Measurements from ENCODE around the gene KIAA2012. TPM values are rescaled to one million over a fixed set of nuclear protein-coding genes. Genes with fewer than 3 reads are reported as not detected.

KIAA2012 gene
- total and polyA plus RNA-seq, 2 of the 4 experiments (the other 2 are of a cell fraction) = under 0.01 to 0.09 TPM

DNA sequence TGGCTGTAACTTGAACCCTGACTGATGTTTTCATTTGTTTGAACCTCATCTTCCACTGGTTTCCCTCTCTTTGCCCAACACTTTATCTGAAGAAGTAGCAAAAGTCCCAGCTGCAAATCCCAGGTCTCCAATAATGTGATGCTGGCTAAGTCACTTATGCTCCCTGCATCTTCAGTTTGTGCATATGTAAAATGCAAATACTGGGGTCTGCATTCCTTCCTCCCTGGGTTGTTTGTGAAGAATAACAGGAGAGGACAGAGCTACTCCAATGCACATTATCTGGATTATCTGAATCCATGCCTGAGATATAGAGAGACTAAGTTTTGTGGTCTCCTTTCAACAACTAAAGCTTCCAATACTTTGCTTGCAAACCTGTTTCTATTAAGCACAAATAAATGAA is 22.2 kb downstream of the KIAA2012 start:
- Histone ChIP-seq H2BK5ac (ENCODE audit: low read depth, low read length, poor library complexity, severe bottlenecking) (no peak overlapping the region), H3K9me1 (ENCODE audit: insufficient read depth, low read length) (0 out of 2 replicates have a peak, but pooled peaks cover 7% of the 10 kb centered on the region), H3K4me1 (ENCODE audit: control insufficient read depth, insufficient read depth, low read length) (peaks cover 7% of the 10 kb centered on the region), H3K4ac (ENCODE audit: low read depth, low read length) (no peak overlapping the region), H4K8ac (ENCODE audit: low read depth in 2 of 2, low read length in 2 of 2) (no peak overlapping the region), H4K91ac (ENCODE audit: insufficient read depth, low read depth, low read length) (no peak overlapping the region), H2BK15ac (ENCODE audit: low read depth, low read length) (no peak overlapping the region), H3K18ac (ENCODE audit: low read depth, low read length) (no peak overlapping the region), H3K14ac (replicated peaks; ENCODE audit: low read depth, low read length) (no peak overlapping the region), H4K5ac (ENCODE audit: low read depth, low read length) (no peak overlapping the region), H3K4me3 (ENCODE audit: insufficient read depth, low read depth, low read length) (no peak overlapping the region), H3K9ac (ENCODE audit: low read depth, low read length) (no peak overlapping the region), H2AK5ac (ENCODE audit: low read depth, low read length) (no peak overlapping the region), H3K36me3 (ENCODE audit: control insufficient read depth, insufficient read depth, low read length) (no peaks in the 10 kb centered on the region), H3K4me2 (ENCODE audit: low read depth, low read length) (no peak overlapping the region), H2AFZ (replicated peaks; ENCODE audit: low read length, poor library complexity) (no peak overlapping the region), H3K27me3 (ENCODE audit: control insufficient read depth, insufficient read depth, low read length) (no peaks in the 10 kb centered on the region), H3K23ac (ENCODE audit: low read depth, low read length) (no peak overlapping the region), H2AK9ac (replicated peaks; ENCODE audit: low read depth, low read length, poor library complexity) (no peak overlapping the region), H3K56ac (ENCODE audit: extremely low read depth, insufficient read depth, low read length) (no peak overlapping the region), H2BK120ac (ENCODE audit: low read depth, low read length) (no peak overlapping the region), H3K27ac (ENCODE audit: insufficient read depth, low read length) (no peak overlapping the region), H3K9me3 (ENCODE audit: control insufficient read depth, insufficient read depth, low read length) (no peaks in the 10 kb centered on the region), H2BK20ac (ENCODE audit: low read depth, low read length) (no peak overlapping the region), H3K79me1 (ENCODE audit: low read depth in 1 of 2, low read length in 2 of 2) (no peaks in the 10 kb centered on the region), H4K20me1 (ENCODE audit: insufficient read depth, low read length) (no peaks in the 10 kb centered on the region)
- DNase-seq (no peak), ATAC-seq (ENCODE audit: low read depth) (no peak)
- in situ Hi-C loops (cut with MboI; ENCODE audit: low sequenced_read_pairs) (no loop called here), intact Hi-C loops (cut with micrococcal nuclease) (no loop called here), dilution Hi-C loops (cut with HindIII; ENCODE audit: low sequenced_read_pairs, unreplicated experiment) (no loop called here)
- no TSS peak for BruUV-seq (replicated peaks)
- TF ChIP-seq CTCF (conservative IDR thresholded peaks at IDR 0.05; ENCODE audit: low read depth, low read length) = no peak
- TF ChIP-seq MAFK (IDR thresholded peaks at IDR 0.05; ENCODE audit: low read depth, low read length) = no peak
- TF ChIP-seq MAZ (IDR thresholded peaks at IDR 0.05; ENCODE audit: borderline replicate concordance, low read depth, low read length) = no peak
- no peak for TF ChIP-seq CEBPB (IDR thresholded peaks at IDR 0.05; ENCODE audit: low read depth, low read length)
- TF ChIP-seq SMC3 (IDR thresholded peaks at IDR 0.05; ENCODE audit: low read depth, low read length) = no peak
- TF ChIP-seq, protein P1, sequence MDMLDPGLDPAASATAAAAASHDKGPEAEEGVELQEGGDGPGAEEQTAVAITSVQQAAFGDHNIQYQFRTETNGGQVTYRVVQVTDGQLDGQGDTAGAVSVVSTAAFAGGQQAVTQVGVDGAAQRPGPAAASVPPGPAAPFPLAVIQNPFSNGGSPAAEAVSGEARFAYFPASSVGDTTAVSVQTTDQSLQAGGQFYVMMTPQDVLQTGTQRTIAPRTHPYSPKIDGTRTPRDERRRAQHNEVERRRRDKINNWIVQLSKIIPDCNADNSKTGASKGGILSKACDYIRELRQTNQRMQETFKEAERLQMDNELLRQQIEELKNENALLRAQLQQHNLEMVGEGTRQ (IDR thresholded peaks at IDR 0.05; ENCODE audit: low read depth, low read length) = no peak
- TF ChIP-seq RFX5 (IDR thresholded peaks at IDR 0.05; ENCODE audit: low read depth, low read length) = no peak
- TF ChIP-seq ELK1 (IDR thresholded peaks at IDR 0.05; ENCODE audit: borderline replicate concordance, low read depth, low read length) = no peak
- TF ChIP-seq MXI1 (IDR thresholded peaks at IDR 0.05; ENCODE audit: borderline replicate concordance, low read depth, low read length) = no peak
- TF ChIP-seq RAD21 (IDR thresholded peaks at IDR 0.05; ENCODE audit: low read length) = no peak
- TF ChIP-seq NFE2L2 (IDR thresholded peaks at IDR 0.05; ENCODE audit: low read depth, low read length) = no peak
- TF ChIP-seq BHLHE40 (IDR thresholded peaks at IDR 0.05; ENCODE audit: low read depth, low read length) = no peak
- TF ChIP-seq CHD1 (IDR thresholded peaks at IDR 0.05; ENCODE audit: low read depth, low read length) = no peak
- no peak for TF ChIP-seq FOS (IDR thresholded peaks at IDR 0.05; ENCODE audit: low read depth, low read length)
- no peak for TF ChIP-seq POLR2A (IDR thresholded peaks at IDR 0.05; ENCODE audit: low read depth, low read length)
- TF ChIP-seq RCOR1 (IDR thresholded peaks at IDR 0.05; ENCODE audit: insufficient replicate concordance, low read length) = no peak
- POLR2A ChIA-PET (ENCODE audit: unreplicated experiment) = no interaction called here
- CTCF ChIA-PET = no interaction called here

All from IMR-90 (cell line).